ENCODE results near the gene OR5B12. TPM values are rescaled to one million over a fixed set of nuclear protein-coding genes. Genes with fewer than 3 reads are reported as not detected.

Gene OR5B12
- total RNA-seq, 2 experiments from 2014 or later = 0.14 TPM; not detected in 1

DNA sequence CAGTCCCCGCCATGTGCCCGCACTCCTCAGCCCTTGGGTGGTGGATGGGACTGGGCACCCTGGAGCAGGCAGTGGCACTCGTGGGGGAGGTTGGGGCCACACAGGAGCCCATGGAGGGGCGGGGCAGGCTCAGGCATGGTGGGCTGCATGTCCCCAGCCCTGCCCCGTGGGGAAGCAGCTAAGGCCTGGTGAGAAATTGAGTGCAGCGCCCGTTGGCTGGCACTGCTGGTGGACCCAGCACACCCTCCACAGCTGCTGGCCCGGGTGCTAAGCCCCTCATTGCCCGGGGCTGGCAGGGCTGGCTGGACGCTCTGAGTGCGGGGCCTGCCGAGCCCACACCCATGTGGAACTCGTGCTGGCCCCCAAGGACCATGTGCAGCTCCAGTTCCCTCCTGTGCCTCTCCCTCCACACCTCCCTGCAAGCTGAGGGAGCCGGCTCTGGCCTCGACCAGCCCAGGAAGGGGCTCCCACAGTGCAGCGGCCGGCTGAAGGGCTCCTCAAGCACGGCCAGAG, 51.4 kb downstream of the OR5B12 start:
- ATAC-seq (no peak), DNase-seq (no peak)
- intact Hi-C loops (cut with micrococcal nuclease) = no loop called here
- Mint-ChIP-seq H3K9me3 (peaks cover 5% of the 10 kb centered on the region), H3K4me3 (no peak overlapping the region), H3K4me1 (ENCODE audit: low read depth) (peaks cover 3% of the 10 kb centered on the region), H3K27me3 (no peaks in the 10 kb centered on the region), H3K27ac (no peak overlapping the region), H3K36me3 (ENCODE audit: low read depth) (no peaks in the 10 kb centered on the region)
- ChIA-PET CTCF (no interaction called here), POLR2A (no interaction called here)
- TF ChIP-seq, protein P1, sequence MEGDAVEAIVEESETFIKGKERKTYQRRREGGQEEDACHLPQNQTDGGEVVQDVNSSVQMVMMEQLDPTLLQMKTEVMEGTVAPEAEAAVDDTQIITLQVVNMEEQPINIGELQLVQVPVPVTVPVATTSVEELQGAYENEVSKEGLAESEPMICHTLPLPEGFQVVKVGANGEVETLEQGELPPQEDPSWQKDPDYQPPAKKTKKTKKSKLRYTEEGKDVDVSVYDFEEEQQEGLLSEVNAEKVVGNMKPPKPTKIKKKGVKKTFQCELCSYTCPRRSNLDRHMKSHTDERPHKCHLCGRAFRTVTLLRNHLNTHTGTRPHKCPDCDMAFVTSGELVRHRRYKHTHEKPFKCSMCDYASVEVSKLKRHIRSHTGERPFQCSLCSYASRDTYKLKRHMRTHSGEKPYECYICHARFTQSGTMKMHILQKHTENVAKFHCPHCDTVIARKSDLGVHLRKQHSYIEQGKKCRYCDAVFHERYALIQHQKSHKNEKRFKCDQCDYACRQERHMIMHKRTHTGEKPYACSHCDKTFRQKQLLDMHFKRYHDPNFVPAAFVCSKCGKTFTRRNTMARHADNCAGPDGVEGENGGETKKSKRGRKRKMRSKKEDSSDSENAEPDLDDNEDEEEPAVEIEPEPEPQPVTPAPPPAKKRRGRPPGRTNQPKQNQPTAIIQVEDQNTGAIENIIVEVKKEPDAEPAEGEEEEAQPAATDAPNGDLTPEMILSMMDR (IDR thresholded peaks at IDR 0.05) = no peak

Other genes with a start within 250 kb of the OR5B12 start
- not detected for gene OR1S2, start 238.1 kb downstream of the OR5B12 start, total RNA-seq
- not detected for gene OR1S1, start 229.5 kb downstream of the OR5B12 start, total RNA-seq
- gene OR10Q1, start 213.3 kb downstream of the OR5B12 start, total RNA-seq = not detected
- gene OR10W1, start 174.0 kb downstream of the OR5B12 start, total RNA-seq = not detected
- not detected for gene OR5B17, start 83.2 kb downstream of the OR5B12 start, total RNA-seq
- not detected for gene OR5B3, start 35.4 kb downstream of the OR5B12 start, total RNA-seq
- not detected for gene OR5B2, start 14.1 kb downstream of the OR5B12 start, total RNA-seq
- not detected for gene OR5B21, start 65.9 kb upstream of the OR5B12 start, total RNA-seq
- gene LPXN, start 133.6 kb upstream of the OR5B12 start, total RNA-seq = 100 to 1,000 TPM; 139 TPM
- 10 to 100 TPM; 37.2 to 38.0 TPM for gene ZFP91, start 136.8 kb upstream of the OR5B12 start, total RNA-seq
- 1 to 10 TPM; 1.8 to 2.4 TPM for gene CNTF, start 180.4 kb upstream of the OR5B12 start, total RNA-seq